Globus pallidus (tissue), 1 donor: Measurements from ENCODE around the gene NR0B1.
A peak's percentile ranks its signal among the peaks of the same experiment; 100 is the strongest.

Experiments used
- DNase-seq: peaks from one replicate; pipeline ENCODE4 v3.0.0-alpha.2; 2015; ENCODE audit warnings: low spot score

Gene NR0B1, protein sequence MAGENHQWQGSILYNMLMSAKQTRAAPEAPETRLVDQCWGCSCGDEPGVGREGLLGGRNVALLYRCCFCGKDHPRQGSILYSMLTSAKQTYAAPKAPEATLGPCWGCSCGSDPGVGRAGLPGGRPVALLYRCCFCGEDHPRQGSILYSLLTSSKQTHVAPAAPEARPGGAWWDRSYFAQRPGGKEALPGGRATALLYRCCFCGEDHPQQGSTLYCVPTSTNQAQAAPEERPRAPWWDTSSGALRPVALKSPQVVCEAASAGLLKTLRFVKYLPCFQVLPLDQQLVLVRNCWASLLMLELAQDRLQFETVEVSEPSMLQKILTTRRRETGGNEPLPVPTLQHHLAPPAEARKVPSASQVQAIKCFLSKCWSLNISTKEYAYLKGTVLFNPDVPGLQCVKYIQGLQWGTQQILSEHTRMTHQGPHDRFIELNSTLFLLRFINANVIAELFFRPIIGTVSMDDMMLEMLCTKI

DNA sequence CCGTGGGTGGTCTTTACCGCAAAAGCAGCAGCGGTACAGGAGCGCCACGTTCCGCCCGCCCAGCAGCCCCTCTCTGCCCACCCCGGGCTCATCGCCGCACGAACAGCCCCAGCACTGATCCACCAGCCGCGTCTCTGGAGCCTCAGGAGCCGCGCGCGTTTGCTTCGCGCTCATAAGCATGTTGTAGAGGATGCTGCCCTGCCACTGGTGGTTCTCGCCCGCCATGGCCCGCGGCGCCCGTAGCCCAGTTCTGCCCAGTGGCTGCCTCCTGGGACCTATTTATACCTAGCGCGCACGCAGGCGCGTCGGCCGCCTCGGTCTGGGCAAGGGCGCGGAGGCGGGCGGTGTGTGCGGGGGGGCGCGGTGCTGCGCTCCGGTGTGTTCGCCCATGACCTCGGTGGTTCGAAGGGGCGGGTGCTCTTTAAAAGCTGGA lies at the start of gene NR0B1:
Gene NR0B1, minus strand, starts transcription at position 252 of the 433 bp plus-strand sequence. Its CDS starts 27 bp downstream, at position 225.
- DNase-seq: no peak

DNA sequence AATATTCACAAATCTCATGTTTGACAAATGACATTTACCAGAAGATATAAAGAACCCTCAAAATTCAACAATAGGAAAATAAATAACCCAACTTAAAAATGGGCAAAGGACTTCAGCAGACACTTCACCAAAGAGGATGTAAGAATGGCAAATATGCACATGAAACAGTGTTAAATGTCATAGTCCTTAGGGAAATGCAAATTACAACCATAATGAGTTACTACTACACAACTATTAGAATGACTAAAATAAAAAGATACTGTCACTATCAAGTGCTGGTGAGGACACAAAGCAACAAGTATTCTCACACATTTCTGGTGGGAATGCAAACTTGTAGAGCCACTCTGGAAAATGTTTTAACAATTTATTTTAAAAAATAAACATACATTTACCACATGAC lies 40.8 kb upstream of the NR0B1 start:
- no peak for DNase-seq

DNA sequence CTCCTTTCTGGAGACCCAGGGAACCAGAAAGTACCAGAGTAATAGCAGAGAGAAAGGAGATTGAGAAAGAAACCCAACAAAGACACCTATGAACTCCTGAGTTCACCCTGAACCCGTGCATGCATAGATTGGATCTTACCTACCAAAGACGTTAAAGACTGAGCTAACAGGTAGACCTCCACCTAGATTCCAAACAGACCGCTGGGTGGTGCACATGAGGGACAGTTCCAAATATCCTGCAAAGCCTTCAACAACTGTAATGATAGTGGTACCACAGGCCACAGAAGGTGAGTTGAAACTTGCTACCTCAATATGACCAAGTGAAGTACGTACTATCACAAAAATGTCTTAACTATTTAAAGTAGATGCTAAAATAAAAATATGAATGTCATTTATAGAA lies 34.0 kb upstream of the NR0B1 start:
- DNase-seq: no peak

DNA sequence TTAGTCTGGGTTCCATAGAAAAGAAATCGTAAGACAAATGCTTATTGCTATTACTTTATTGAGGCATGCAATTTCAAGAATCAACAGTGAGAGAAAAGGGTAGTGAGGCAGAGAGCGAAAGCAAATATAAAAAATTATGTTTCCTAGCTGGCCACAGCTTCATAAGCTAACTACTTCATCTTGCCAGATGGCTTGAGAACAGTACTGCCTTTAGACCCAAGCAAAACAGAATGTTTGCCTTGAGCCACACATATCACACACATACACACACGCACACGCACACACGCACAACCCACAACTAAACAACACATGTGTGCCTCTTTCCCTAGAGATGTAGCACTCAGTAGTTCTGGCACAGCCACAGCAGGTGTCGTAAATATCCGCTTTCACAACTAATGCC lies 31.6 kb upstream of the NR0B1 start:
- no peak for DNase-seq

DNA sequence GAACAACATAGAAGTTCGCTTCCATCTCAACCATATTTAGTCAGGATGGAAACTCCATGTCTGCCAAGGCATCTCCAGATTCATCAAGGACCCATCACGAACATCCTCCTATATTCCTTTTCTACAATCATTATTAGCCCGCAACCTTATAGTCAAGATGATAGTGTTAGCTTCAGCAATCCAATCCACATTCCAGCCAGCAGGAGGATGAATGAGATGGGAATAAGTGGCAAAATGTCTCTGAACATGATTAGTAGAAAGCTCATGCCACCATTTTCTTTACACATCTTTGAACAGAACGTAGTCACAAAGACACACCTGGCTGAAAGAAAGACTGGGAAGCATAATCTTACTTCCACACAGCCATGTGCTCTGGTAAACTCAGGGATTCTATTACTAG lies 18.6 kb upstream of the NR0B1 start:
- no peak for DNase-seq

DNA sequence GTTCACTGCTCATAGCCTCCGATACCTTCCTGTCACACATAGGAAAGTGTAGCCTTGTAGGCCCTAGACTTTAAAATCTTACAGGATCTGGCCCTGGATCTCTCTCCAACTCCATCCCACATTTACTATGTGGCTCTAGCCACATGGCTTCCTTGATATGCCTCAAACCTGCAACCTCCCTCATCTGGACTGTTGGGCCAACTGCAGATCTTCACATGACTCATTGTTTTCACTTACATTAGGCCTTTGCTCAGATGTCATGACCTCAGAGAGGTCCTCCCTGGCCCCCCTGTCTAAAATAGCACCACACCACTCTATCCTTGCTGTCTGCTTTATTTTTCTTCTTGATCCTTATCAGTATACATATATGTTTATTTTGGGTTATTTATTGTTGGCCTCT lies 8.1 kb upstream of the NR0B1 start:
- DNase-seq: no peak

DNA sequence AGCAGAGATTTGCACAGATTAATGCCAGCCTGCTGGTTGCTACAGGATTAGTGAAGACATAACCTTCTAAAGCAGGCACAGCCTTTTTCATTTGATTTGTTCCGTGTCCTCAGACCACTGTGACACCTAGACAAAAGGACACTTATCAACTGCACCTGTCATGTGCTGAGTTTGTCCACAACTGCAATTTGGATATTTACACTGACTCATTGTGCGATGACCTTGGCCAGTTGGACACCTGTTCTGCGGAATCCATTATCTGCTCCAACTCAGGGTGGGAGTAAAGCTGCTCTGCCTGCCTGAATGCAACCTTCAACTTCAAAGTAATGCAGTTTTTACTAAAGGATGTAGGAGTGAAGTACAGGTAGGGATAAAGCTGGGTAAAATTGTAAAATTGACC lies 4.1 kb upstream of the NR0B1 start:
- DNase-seq: no peak

DNA sequence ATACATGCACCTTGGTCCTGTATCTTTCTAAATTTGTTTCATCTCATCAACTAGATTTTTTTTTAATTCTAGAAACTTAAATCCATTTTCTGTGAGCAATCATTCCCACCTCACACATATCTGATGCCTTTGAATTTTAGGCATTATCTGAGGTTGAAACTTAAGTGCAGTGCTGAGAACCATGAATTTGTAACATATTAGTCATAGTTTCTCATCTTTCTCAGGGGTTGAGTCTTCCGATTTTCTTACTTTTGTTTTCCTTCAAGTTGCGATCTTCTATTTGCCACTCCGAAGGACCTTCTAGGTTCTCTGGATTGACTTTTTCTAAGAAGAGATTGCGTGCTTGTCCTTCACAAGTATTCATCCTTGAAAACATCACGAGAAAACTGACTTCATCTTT lies 3.7 kb upstream of the NR0B1 start:
- no peak for DNase-seq

DNA sequence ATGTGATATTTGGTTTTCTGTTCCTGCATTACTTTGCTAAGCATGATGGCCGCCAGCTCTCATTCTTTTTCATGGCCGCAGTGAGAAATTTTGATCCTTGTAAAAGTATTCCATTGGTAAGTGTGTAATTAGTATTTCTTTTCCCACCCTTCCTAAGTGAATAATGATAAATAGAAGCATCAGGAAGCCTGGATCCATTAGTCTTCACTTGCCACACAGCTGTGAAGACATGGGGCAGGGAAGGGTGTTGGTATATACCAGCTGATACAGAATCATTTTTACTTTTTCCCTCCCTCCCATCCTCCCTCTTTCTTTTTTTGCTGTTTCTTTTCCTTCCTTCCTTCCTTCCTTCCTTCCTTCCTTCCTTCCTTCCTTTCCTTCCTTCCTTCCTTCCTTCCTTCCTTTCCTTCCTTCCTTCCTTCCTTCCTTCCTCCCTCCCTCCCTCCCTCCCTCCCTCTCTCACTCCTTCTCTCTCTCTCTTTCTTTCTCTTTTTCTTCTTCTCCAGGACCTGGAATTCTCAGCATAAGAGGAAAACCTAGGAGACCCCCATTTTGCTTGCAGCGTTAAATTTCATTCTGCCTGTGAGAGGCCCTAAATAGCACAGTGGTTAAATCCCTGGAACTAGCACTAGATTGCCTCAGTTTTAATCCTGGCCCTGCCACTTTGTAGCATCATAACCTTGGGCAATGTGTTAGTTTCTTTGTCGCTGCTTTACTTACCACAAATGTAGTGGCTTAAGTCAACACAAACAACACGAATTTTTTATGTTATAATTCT lies 1.4 kb upstream of the NR0B1 start:
- DNase-seq: no peak

DNA sequence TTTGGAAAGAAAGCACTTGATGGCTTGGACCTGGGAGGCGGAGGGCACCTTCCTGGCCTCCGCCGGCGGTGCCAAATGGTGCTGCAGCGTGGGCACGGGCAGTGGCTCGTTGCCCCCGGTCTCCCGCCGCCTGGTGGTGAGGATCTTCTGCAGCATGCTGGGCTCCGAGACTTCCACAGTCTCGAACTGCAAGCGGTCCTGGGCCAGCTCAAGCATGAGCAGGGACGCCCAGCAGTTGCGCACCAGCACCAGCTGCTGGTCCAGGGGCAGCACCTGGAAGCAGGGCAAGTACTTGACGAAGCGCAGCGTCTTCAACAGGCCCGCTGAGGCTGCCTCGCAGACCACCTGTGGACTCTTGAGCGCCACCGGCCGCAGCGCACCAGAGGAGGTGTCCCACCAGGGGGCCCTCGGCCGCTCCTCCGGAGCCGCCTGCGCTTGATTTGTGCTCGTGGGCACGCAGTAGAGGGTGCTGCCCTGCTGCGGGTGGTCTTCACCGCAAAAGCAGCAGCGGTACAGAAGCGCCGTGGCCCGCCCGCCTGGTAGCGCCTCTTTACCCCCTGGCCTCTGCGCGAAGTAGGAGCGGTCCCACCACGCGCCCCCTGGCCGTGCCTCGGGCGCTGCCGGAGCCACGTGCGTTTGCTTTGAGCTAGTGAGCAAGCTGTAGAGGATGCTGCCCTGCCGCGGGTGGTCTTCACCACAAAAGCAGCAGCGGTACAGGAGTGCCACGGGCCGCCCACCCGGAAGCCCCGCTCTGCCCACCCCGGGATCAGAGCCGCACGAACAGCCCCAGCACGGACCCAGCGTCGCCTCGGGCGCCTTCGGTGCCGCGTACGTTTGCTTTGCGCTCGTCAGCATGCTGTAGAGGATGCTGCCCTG lies 689 bp downstream of the NR0B1 start:
- no peak for DNase-seq

DNA sequence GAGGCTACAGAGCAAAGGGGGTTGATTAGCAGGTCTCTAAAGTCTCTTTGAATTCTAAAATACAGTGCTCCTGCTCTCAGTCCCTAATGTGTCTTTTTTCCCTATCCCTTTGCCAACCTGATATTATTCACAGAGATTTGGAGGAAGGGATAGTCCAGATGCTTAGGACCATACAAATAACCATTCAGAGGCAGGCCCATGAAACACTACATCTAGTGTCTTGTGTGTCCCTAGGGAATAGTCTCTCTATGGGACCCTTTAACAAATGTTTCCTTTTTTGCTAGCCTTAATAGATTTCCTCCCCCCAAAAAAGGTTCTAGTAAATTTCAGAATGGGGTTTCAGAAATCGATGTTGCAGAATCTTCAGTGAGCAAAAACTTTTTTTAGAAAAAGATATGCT lies 1.7 kb downstream of the NR0B1 start:
- DNase-seq: no peak

DNA sequence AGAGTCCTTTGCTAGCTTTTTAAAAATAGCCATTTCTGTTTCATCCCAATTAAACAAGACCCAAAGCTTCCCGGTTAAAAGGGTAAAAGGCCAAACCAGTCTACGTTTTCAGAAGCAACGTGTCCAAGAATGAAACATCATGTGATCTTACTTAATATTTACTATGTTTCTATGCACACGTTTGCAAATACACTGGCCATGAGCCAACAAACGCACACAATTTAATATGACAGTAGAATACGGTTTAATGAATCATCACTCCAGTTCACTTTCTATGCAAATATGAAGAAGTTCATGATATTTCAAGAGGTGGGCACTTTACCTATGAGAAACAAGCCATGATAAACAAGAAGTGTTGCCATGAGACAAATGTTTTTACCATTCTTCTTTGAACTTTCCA lies 4.3 kb downstream of the NR0B1 start:
- no peak for DNase-seq

DNA sequence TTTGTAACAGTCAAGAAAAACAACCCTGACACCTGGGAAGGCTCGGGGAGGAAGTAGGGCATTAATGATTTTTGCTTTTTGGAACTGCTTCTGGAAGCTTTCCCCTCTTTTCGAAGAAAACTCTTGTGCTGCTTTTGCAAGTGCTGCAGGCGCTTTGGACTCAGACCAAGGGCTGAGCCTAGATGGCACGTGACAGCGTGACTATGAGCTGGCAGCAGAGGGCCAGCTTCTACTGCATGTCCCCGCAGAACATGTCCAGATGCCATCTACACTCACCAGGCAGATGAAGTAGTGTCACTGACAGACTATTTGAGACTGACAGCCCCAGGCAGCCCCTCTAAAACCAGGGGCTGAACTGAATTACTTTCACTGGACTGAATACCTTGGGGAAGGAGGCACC lies 6.2 kb downstream of the NR0B1 start:
- DNase-seq: peak; percentile 48

DNA sequence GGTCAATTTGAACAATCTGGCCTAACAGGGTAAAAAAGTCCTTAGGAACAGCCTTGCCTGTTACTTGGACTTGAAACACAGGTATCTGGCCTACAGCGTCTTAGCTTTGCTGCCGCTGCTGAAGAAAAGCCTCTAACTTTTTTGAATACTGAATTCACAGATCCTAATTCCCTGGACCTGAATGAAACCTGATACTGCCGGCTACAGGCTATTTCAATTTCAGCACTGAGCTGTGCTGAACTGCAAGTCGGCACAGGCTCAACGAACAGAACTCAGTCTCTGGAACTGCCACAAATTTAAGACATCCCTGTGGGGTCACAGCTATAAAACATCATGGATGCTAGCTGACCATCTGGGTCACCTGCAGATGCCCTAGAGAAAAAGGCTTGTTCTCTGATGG lies 7.2 kb downstream of the NR0B1 start:
- DNase-seq: no peak

DNA sequence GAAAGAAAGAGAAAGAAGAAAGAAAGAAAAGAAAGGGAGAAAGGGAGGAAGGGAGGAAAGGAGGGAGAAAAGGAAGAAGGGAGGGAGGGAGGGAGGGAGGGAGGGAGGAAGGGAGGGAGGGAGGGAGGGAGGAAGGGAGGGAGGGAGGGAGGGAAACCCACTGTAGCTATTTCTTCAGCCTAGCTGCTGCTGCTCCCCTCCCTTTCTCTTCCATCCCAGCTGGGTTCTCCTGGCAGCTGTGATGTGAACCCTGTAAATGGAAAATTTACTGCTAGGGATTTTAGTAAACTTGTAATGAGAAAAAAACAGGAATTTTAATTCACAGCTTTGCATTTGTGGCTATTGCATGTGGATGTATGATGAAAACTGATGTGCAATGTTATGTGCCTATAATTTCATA lies 8.0 kb downstream of the NR0B1 start:
- DNase-seq: no peak

DNA sequence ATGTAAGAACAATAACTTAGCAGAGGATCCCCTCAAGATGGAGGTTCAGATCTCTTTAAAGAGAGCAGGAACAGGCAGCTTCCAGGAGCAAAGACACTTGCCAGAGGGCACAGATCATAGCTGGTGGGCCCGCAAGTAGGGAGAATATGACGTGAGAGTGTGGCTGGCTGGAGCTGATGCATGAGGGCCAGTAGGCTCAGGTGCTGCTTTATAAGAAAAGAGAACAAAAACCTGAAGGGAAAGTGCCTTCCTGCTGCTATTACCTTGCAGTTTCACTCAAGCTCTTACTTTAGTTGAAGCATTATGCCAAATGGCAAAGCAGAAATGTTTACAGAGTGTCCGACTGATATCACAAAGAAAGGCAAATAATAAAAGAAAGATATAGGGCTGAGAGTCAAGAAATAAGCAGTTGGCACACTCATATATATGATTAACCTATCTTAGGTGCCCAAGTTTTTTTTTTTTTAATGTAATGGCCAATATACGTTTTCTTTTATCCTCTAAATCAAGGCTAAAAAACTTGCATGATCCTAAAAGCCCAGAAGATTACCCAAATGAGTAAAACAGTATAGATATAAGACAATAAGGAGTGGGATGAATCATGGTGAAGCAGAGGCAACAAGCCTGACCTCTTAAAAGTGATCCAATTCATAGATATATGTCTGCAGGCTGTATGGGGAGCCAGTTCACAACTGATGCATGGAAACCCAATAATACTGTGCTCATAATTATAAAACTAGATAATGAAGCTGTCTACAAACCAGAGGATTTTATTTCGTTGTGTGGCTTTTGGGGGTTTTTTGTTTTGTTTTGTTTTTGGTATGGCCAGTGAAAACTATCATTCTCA lies 12.6 kb downstream of the NR0B1 start:
- DNase-seq: no peak

DNA sequence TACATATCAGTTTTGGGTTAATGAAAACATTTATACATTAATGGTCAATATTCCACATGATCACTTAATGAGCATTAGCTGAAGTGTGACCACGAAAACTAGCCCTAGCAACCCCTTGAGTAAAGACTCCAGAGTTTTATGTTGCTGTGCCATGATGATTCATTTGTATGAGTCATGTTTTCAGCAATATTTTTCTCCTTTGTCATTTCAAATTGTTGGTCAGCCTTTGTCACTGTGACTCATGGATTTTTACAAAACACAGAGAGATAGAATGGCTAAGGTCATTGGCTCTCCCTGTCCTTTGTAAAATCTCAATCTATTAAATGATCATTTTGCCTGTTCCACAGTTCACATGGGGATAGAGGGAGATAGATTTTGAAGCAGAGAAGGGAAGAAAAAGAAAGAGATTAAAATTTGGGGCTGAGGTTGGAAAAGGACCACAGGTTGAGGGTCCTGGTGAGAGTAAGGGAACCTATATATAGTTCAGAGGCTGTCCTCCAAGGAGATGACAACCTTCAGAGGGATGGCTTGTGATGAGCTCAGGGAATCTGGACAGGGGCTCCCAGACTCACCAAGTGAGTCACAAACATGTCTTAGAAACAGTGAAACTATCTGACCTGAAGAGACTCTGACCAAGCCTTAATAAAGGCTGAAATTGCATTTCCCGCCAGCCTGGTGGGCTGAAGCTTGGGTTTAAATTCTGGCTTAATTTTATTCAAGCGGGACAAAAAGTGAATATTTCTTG lies 25.6 kb downstream of the NR0B1 start:
- no peak for DNase-seq

DNA sequence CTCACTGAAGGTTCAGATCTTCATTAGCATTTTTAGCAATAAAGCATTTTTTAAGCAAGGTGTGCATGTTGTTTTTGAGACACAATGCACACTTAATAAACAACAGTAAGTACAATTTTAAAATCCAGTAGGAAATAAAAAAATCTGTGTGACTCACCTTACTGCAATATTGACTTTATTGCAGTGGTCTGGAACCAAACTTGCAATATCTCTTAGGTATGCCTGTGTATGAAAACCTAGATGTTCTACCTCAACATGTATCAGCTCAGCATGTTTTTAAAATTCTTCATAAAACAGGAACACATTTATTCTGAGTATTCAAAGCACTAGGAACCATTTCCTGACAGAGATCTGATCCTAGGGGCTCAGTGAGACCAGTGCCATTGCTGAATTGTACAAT lies 26.7 kb downstream of the NR0B1 start:
- no peak for DNase-seq

DNA sequence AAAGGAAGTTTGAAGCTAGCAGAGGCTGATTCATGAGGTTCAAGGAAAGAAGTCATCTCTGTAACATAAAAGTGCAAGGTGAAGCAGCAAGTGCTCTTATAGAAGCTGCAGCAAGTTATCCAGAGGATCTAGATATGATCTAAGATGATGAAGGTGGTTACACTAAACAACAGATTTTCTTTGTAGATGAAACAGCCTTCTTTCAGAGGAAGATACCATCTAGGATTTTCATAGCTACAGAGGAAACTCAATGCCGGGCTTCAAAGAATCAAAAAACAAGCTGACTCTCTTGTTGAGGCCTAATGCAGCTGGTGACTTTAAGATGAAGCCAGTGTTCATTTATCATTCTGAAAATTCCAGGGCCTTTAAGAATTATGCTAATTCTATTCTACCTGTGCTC lies 28.8 kb downstream of the NR0B1 start:
- no peak for DNase-seq

DNA sequence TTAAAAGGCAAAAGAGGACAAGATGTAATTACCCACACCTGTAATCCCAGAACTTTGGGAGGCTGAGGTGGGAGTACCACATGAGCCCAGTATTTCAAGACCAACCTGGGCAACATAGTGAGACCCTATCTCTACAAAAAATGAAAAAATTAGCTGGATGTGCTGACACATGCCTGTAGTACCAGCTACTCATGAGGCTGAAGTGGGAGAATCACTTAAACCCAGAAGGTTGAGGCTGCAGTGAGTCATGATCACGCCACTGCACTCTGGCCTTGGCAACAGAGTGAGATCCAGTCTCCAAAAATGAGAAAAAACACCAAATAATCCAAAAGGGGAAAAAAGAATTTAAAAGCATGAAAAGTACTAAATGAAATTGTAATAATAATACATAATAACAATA lies 30.8 kb downstream of the NR0B1 start:
- DNase-seq: no peak

DNA sequence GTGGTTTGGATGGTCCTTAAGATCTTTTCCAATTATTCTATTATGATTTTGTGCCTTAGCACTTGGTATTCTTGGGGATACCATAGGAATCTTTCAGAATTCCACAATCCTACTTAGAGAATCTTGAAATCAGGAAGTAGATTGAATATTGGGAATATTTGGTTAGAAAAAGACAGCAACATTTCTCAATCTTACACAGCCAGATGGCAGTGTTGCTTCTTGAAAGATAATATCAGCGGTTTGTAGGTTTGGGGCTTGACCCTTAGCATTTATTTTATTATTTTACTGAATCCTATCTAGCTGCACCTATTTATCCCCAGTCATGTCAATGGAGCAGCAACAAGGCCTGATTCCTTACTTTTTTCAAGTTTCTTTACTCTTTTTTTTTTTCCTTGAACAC lies 33.7 kb downstream of the NR0B1 start:
- no peak for DNase-seq
